GM23248 (cell line): ENCODE results near the gene FBN1. TPM values are rescaled to one million over a fixed set of nuclear protein-coding genes. Genes with fewer than 3 reads are reported as not detected.

Source experiments
- DNase-seq: peaks from one replicate; pipeline ENCODE4 v3.0.0-alpha.2; 2015
- H2AFZ ChIP-seq: fragments of 200-600 bp; sonication (generic); 2 replicates; pipeline ENCODE4 v1.6.1; 2016; ENCODE audit warnings: antibody characterized with exemption
- H3F3A ChIP-seq: fragments of 200-600 bp; sonication (generic); 2 replicates; pipeline ENCODE4 v1.6.1; 2016; ENCODE audit warnings: mild to moderate bottlenecking, antibody characterized with exemption, mixed run types; ENCODE audit not compliant: insufficient read depth
- H3K27ac ChIP-seq: fragments of 200-600 bp; sonication (generic); 2 replicates; pipeline ENCODE4 v1.5.1; 2016; ENCODE audit warnings: mild to moderate bottlenecking
- H3K27me3 ChIP-seq: fragments of 200-600 bp; sonication (generic); replicated peaks from 2 replicates; pipeline ENCODE4 v1.6.1; 2016; ENCODE audit warnings: mild to moderate bottlenecking; ENCODE audit not compliant: insufficient read depth
- H3K36me3 ChIP-seq: fragments of 200-600 bp; sonication (generic); 2 replicates; pipeline ENCODE4 v1.6.1; 2016; ENCODE audit warnings: low read depth, mild to moderate bottlenecking
- H3K4me1 ChIP-seq: fragments of 200-600 bp; sonication (generic); 2 replicates; pipeline ENCODE4 v1.6.1; 2016; ENCODE audit warnings: mild to moderate bottlenecking; ENCODE audit not compliant: insufficient read depth
- H3K4me2 ChIP-seq: fragments of 200-600 bp; sonication (generic); one replicate; pipeline ENCODE4 v1.6.1; 2016; ENCODE audit warnings: mild to moderate bottlenecking; ENCODE audit not compliant: unreplicated experiment
- H3K4me3 ChIP-seq: fragments of 200-600 bp; sonication (generic); 2 replicates; pipeline ENCODE4 v1.5.1; 2016; ENCODE audit warnings: mild to moderate bottlenecking
- H3K79me2 ChIP-seq: fragments of 200-600 bp; sonication (generic); 2 replicates; pipeline ENCODE4 v1.6.1; 2016; ENCODE audit warnings: mild to moderate bottlenecking; ENCODE audit not compliant: insufficient read depth
- H3K9ac ChIP-seq: fragments of 200-600 bp; sonication (generic); 2 replicates; pipeline ENCODE4 v1.6.1; 2016; ENCODE audit warnings: mild to moderate bottlenecking
- H3K9me2 ChIP-seq: fragments of 200-600 bp; sonication (generic); 2 replicates; pipeline ENCODE4 v1.6.1; 2016; ENCODE audit warnings: mixed run types, mild to moderate bottlenecking, moderate library complexity; ENCODE audit not compliant: insufficient read depth
- H3K9me3 ChIP-seq: fragments of 200-600 bp; sonication (generic); one replicate; pipeline ENCODE4 v1.6.1; 2017; ENCODE audit warnings: low read depth
- H4K20me1 ChIP-seq: fragments of 200-600 bp; sonication (generic); 2 replicates; pipeline ENCODE4 v1.6.0; 2016; ENCODE audit not compliant: insufficient read depth
- EZH2 ChIP-seq: fragments of 200-600 bp; sonication (generic); IDR thresholded peaks from 2 replicates; pipeline ENCODE4 v1.6.1; 2018; ENCODE audit warnings: antibody characterized with exemption, mild to moderate bottlenecking; ENCODE audit not compliant: insufficient read depth, poor library complexity, severe bottlenecking
- EZH2phosphoT487 ChIP-seq: fragments of 200-600 bp; sonication (generic); IDR thresholded peaks from 2 replicates; pipeline ENCODE4 v1.6.1; 2018; ENCODE audit warnings: antibody characterized with exemption, moderate library complexity, mild to moderate bottlenecking, low read depth; ENCODE audit not compliant: insufficient read depth
- WGBS, 2 experiments: methylation state at CpG; one replicate each; pipeline ENCODE4 v1.1.6; 2015 to 2017; ENCODE audit warnings: low lambda C conversion rate in 2 of 2, low coverage in 1 of 2; ENCODE audit errors: missing lambda C conversion rate in 2 of 2; 5-methylcytosine and 5-hydroxymethylcytosine counted together
- in situ Hi-C: fragments of 300-500 bp; cut with MboI; formaldehyde crosslinking; loops from 2 replicates; pipeline ENCODE4 v1.15.0; 2020
- polyA plus RNA-seq: library from polyadenylated mRNA; unstranded; fragments of >200 nt; fragmentation: Nextera tagmentation; extraction: Ambion mirVana; gene quantifications from 2 replicates; pipeline ENCODE4 v1.2.1, GENCODE V29; 2016
- total RNA-seq: library from RNA; depleted of rRNA; stranded (reverse); fragments of >200 nt; shearing (Covaris generic); gene quantifications from 2 replicates; pipeline ENCODE4 v1.2.3, GENCODE V29; 2014; rRNA removed

The FBN1 gene
- total and polyA plus RNA-seq, 2 experiments from 2014 or later, result 374 to 1,478 TPM

GRCh38 chr15:48361685-48362084 lies 283.8 kb downstream of the FBN1 start:
- TF ChIP-seq EZH2, result no peak
- no peak for TF ChIP-seq EZH2phosphoT487
- Histone ChIP-seq H3K27me3 (no peaks in the 10 kb centered on the region), H4K20me1 (no peaks in the 10 kb centered on the region), H3F3A (peaks cover 29% of the 10 kb centered on the region), H2AFZ (no peak overlapping the region), H3K27ac (peak overlapping the region; percentile 25), H3K9me3 (no peaks in the 10 kb centered on the region), H3K4me1 (peaks cover 20% of the 10 kb centered on the region), H3K9ac (no peak overlapping the region), H3K4me2 (no peak overlapping the region), H3K9me2 (no peaks in the 10 kb centered on the region), H3K36me3 (no peaks in the 10 kb centered on the region), H3K4me3 (no peak overlapping the region), H3K79me2 (no peaks in the 10 kb centered on the region)
- DNase-seq, result peak; percentile 42
- WGBS, 2 experiments, result 48 to 51% methylated on average over 2 of the region's 2 CpGs
- in situ Hi-C loops, result loop anchor here (25.0 kb wide), 1 partner anchor 276 kb away; the partner anchor contains the start of gene FBN1

DNA sequence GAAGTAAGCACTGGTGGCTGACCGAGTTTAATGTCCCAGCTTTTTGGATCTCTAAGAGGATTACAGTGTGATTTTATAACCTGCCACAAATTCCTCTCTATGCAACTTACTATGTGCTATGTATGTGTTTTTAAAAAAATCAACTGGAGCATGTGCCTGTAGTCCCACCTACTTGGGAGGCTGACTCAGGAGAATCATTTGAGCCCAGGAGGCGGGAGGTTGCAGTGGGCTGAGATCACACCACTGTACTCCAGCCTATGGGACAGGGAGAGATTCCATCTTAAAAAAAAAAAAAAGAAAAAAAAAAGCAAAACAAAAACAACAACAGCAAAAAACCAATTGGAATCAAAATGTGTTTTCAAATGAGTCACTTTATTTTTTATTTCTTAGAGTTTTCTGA lies 284.7 kb downstream of the FBN1 start:
- H3K79me2 ChIP-seq, result no peaks in the 10 kb centered on the region
- H4K20me1 ChIP-seq, result no peaks in the 10 kb centered on the region
- in situ Hi-C loops, result loop anchor here (25.0 kb wide), 1 partner anchor 276 kb away; the partner anchor contains the start of gene FBN1
- H3K9ac ChIP-seq, result no peak overlapping the region
- peak; percentile 63 for DNase-seq
- H3K4me3 ChIP-seq, result no peak overlapping the region
- peaks cover 26% of the 10 kb centered on the region for H3K4me1 ChIP-seq
- no peaks in the 10 kb centered on the region for H3K36me3 ChIP-seq
- H3K27me3 ChIP-seq, result no peaks in the 10 kb centered on the region
- no peaks in the 10 kb centered on the region for H3K9me2 ChIP-seq
- H3K27ac ChIP-seq, result peak overlapping the region; percentile 25; the same call in 1 of the 2 replicates
- WGBS, 2 experiments, result 64 to 68% methylated on average over 2 of the region's 2 CpGs
- H3F3A ChIP-seq, result peaks cover 34% of the 10 kb centered on the region
- TF ChIP-seq EZH2phosphoT487 (no peak), EZH2 (no peak)
- no peak overlapping the region for H3K4me2 ChIP-seq
- H3K9me3 ChIP-seq, result no peaks in the 10 kb centered on the region
- H2AFZ ChIP-seq, result no peak overlapping the region

Other genes with a start within 250 kb of the FBN1 start
- gene CEP152, start 165.4 kb upstream of the FBN1 start, total RNA-seq, result 1.8 and 2.3 TPM in 2 replicates
- 3.6 and 3.9 TPM in 2 replicates for gene CEP152, start 165.4 kb upstream of the FBN1 start, polyA plus RNA-seq
- gene EID1, start 232.4 kb upstream of the FBN1 start, total RNA-seq, result 267 and 281 TPM in 2 replicates
- 380 and 396 TPM in 2 replicates for gene EID1, start 232.4 kb upstream of the FBN1 start, polyA plus RNA-seq